A673 (cell line): Measurements from ENCODE around the gene PODXL. TPM values are rescaled to one million over a fixed set of nuclear protein-coding genes. Genes with fewer than 3 reads are reported as not detected.

Experiments used
- BruUV-seq: library from RNA; stranded (reverse); fragments of 400-500 nt; replicated peaks from 2 replicates; lab custom pipeline; 2021; lab: Mats Ljungman, UMichigan
- CTCF ChIA-PET: fragments of 300-600 bp; sonication (Branson Sonifier 250); formaldehyde crosslinking; loops from one replicate; lab custom pipeline; 2022; ENCODE audit warnings: antibody characterized with exemption; lab: Charles Lee
- POLR2A ChIA-PET: fragments of 300-600 bp; sonication (Branson Sonifier 250); formaldehyde crosslinking; loops from one replicate; lab custom pipeline; 2022; ENCODE audit warnings: antibody characterized with exemption; ENCODE audit not compliant: low non-redundant PET; lab: Charles Lee
- DNase-seq: peaks from one replicate; pipeline ENCODE4 v3.0.0-alpha.2; 2015; ENCODE audit warnings: low spot score
- H3K27ac ChIP-seq: fragments of 200-600 bp; sonication (generic); 2 replicates; pipeline ENCODE4 v1.5.1; 2016; ENCODE audit warnings: mixed run types, low read depth, mild to moderate bottlenecking, mixed read lengths, antibody characterized with exemption, low read length; ENCODE audit not compliant: poor library complexity, severe bottlenecking
- H3K27me3 ChIP-seq: fragments of 200-600 bp; sonication (generic); replicated peaks from 2 replicates; pipeline ENCODE4 v1.6.1; 2017; ENCODE audit warnings: mixed run types, low read depth, mild to moderate bottlenecking, mixed read lengths, antibody characterized with exemption, low read length; ENCODE audit not compliant: insufficient read depth, poor library complexity
- H3K36me3 ChIP-seq: fragments of 200-600 bp; sonication (generic); 2 replicates; pipeline ENCODE4 v1.6.1; 2016; ENCODE audit warnings: mixed run types, mild to moderate bottlenecking, mixed read lengths, antibody characterized with exemption, low read length; ENCODE audit not compliant: insufficient read depth, poor library complexity, severe bottlenecking
- H3K4me1 ChIP-seq: fragments of 200-600 bp; sonication (generic); 2 replicates; pipeline ENCODE4 v1.6.1; 2017; ENCODE audit warnings: mixed run types, mild to moderate bottlenecking, mixed read lengths, antibody characterized with exemption, low read length; ENCODE audit not compliant: insufficient read depth, poor library complexity, severe bottlenecking
- H3K4me3 ChIP-seq: fragments of 200-600 bp; sonication (generic); 2 replicates; pipeline ENCODE4 v1.5.1; 2016; ENCODE audit warnings: low read depth, mixed run types, mild to moderate bottlenecking, mixed read lengths, low read length; ENCODE audit not compliant: poor library complexity, severe bottlenecking
- H3K9me3 ChIP-seq: fragments of 200-600 bp; sonication (generic); 2 replicates; pipeline ENCODE4 v1.6.1; 2016; ENCODE audit warnings: mixed run types, low read depth, mild to moderate bottlenecking, mixed read lengths, antibody characterized with exemption, low read length; ENCODE audit not compliant: poor library complexity, severe bottlenecking
- EZH2 ChIP-seq: fragments of 200-600 bp; sonication (generic); IDR thresholded peaks from 2 replicates; pipeline ENCODE4 v1.6.1; 2017; ENCODE audit warnings: borderline replicate concordance, low read depth, mild to moderate bottlenecking, mixed read lengths, antibody characterized with exemption, low read length; ENCODE audit not compliant: poor library complexity, severe bottlenecking
- intact Hi-C: fragments of 100-400 bp; cut with micrococcal nuclease; formaldehyde crosslinking; loops from one replicate; pipeline ENCODE4 v1.10.0; 2022; ENCODE audit not compliant: unreplicated experiment
- total RNA-seq: library from RNA; stranded (reverse); gene quantifications from 2 replicates; pipeline ENCODE4 v1.2.3, GENCODE V29; 2021
- TF ChIP-seq, protein P1 (sequence below): fragments of 300-800, 200-600 bp; sonication (generic); conservative IDR thresholded peaks from 2 replicates; pipeline ENCODE4 v1.5.1; 2017; ENCODE audit warnings: low read depth, mild to moderate bottlenecking, antibody characterized with exemption, low read length, moderate library complexity, mixed read lengths

The PODXL gene
- total RNA-seq, 1 experiment from 2014 or later = 22.1 TPM

DNA sequence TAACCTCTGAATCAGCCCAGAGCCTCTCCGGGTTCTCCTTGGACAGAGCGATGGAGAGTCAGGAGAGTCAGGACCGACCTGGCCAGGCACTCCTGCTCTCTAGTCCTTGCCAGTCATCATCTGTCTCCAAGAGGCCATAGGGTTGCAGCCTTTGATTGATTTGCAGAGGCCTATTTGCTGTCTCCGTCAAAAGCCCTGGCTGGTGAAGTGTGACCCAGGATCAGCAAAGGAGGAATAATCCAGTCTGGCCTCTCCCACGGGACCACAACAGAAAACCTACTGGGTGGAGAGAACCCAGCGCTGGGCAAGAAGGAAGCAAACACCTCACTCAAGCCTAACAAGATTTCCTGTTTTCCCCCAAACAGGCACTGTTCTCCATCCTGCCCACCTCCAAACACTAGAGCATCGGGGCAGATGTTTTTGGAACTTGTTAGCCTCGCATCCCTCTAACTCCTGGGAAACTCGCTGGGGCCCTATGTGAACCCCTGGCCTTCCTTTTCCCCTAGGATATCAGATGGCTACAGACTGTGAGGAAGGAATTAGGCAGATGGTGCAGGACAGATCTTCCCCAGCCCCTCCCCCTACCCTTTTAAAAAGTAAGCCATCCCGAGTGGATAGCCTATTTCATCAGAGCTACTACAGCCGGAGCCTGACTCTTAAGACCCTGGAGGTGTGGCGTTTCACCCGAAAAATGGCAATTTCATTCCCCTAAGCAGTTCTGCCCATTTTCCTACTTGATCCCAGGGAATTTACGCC is 54.3 kb downstream of the PODXL start:
- Histone ChIP-seq H3K27ac (peak overlapping the region; percentile 49), H3K4me1 (peaks cover 7% of the 10 kb centered on the region), H3K4me3 (no peak overlapping the region), H3K27me3 (no peaks in the 10 kb centered on the region), H3K9me3 (no peaks in the 10 kb centered on the region), H3K36me3 (peaks cover 11% of the 10 kb centered on the region)
- ChIA-PET POLR2A (interaction anchor here (0.7 kb wide), 1 partner anchor 25 kb away, joined by 3 read pairs; no protein-coding TSS in a partner anchor), CTCF (no interaction called here)
- BruUV-seq = no TSS peak
- intact Hi-C loops = no loop called here
- no peak for DNase-seq
- TF ChIP-seq, protein P1, sequence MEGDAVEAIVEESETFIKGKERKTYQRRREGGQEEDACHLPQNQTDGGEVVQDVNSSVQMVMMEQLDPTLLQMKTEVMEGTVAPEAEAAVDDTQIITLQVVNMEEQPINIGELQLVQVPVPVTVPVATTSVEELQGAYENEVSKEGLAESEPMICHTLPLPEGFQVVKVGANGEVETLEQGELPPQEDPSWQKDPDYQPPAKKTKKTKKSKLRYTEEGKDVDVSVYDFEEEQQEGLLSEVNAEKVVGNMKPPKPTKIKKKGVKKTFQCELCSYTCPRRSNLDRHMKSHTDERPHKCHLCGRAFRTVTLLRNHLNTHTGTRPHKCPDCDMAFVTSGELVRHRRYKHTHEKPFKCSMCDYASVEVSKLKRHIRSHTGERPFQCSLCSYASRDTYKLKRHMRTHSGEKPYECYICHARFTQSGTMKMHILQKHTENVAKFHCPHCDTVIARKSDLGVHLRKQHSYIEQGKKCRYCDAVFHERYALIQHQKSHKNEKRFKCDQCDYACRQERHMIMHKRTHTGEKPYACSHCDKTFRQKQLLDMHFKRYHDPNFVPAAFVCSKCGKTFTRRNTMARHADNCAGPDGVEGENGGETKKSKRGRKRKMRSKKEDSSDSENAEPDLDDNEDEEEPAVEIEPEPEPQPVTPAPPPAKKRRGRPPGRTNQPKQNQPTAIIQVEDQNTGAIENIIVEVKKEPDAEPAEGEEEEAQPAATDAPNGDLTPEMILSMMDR = no peak
- no peak for TF ChIP-seq EZH2

DNA sequence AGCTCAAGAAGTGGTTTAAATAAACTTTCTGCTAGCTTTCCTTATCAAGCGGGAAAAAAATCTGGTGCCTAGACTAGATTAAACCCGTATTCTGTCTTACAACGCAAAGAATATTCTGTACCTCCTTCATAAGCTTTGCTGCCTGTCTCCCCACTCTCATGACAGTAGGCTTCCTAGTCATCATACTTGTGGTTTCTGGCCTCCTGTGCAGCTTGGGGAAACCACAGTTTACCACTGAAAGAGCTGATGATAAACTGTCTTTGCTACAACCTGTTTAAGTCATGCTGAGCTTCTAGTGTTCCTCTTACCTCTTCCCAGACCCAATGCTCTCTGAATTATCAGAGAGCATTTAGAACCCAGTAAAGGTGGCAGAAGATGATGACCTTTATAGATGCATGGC is 55.0 kb downstream of the PODXL start:
- H3K27me3 ChIP-seq = no peaks in the 10 kb centered on the region
- no peak overlapping the region for H3K4me3 ChIP-seq
- POLR2A ChIA-PET = interaction anchor here (0.6 kb wide), 1 partner anchor 19 kb away, joined by 3 read pairs; no protein-coding TSS in a partner anchor
- no peak overlapping the region for H3K27ac ChIP-seq
- CTCF ChIA-PET = no interaction called here
- DNase-seq = no peak
- H3K36me3 ChIP-seq = peaks cover 12% of the 10 kb centered on the region
- BruUV-seq = no TSS peak
- intact Hi-C loops = no loop called here
- H3K9me3 ChIP-seq = no peaks in the 10 kb centered on the region
- H3K4me1 ChIP-seq = peaks cover 7% of the 10 kb centered on the region
- no peak for TF ChIP-seq EZH2
- TF ChIP-seq, protein P1 = no peak

GRCh38 chr7:131500357-131500756 is 56.1 kb downstream of the PODXL start:
- DNase-seq = no peak
- peaks cover 12% of the 10 kb centered on the region for H3K36me3 ChIP-seq
- no peaks in the 10 kb centered on the region for H3K9me3 ChIP-seq
- intact Hi-C loops = no loop called here
- H3K27ac ChIP-seq = peak overlapping the region; percentile 7
- no peak for TF ChIP-seq EZH2
- TF ChIP-seq, protein P1 = no peak
- no peaks in the 10 kb centered on the region for H3K27me3 ChIP-seq
- H3K4me1 ChIP-seq = peaks cover 7% of the 10 kb centered on the region
- ChIA-PET POLR2A (interaction anchor here (0.6 kb wide), 1 partner anchor 66 kb away, joined by 3 read pairs; no protein-coding TSS in a partner anchor), CTCF (no interaction called here)
- no peak overlapping the region for H3K4me3 ChIP-seq
- BruUV-seq = no TSS peak
